Mononuclear cell (primary cell): ENCODE measurements around the gene FOXI1. TPM values are rescaled to one million over a fixed set of nuclear protein-coding genes. Genes with fewer than 3 reads are reported as not detected.
"Not testable (repeated sequence)": the region's sequence is repeated elsewhere in the genome, so short reads cannot be mapped to it uniquely, and the experiment has no call there.

Experiments
- H3K27me3 ChIP-seq: 2 replicates; pipeline ENCODE4 v1.6.0; 2011; ENCODE audit warnings: low read length, control low read depth; ENCODE audit not compliant: insufficient read depth
- H3K4me1 ChIP-seq: 2 replicates; pipeline ENCODE4 v1.5.1; 2011; ENCODE audit warnings: mild to moderate bottlenecking, low read length, control low read depth; ENCODE audit not compliant: insufficient read depth
- H3K4me3 ChIP-seq: 2 replicates; pipeline ENCODE4 v1.5.1; 2011; ENCODE audit warnings: mild to moderate bottlenecking, low read length, moderate library complexity
- H3K9me3 ChIP-seq: 2 replicates; pipeline ENCODE4 v1.5.1; 2011; ENCODE audit warnings: low read depth, mild to moderate bottlenecking, control low read depth, low read length
- total RNA-seq: library from RNA; depleted of rRNA; stranded (reverse); fragments of >200 nt; gene quantifications from one replicate; pipeline ENCODE4 v1.2.3, GENCODE V29; 2012

Gene FOXI1
- total RNA-seq, 1 donor = 0.10 TPM

DNA sequence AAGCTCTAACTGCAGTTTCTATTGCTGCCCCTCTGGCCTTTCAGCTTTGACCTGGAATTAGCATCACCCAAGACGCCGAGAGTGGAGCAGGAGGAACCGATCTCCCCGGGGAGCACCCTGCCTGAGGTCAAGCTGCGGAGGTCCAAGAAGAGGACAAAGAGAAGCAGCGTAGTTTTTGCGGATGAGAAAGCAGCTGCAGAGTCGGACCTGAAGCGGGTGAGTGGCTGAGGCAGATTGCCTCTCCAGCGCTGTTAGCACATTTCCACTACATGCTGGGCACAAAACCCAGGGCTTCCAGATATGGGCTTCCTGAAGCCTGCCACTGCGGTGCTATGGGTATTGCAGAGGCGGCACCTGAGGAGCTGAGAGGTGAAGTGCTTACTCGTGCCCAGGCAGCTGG, 26.8 kb upstream of the FOXI1 start:
- no peak overlapping the region for H3K4me3 ChIP-seq
- H3K4me1 ChIP-seq = no peaks in the 10 kb centered on the region
- H3K27me3 ChIP-seq = no peaks in the 10 kb centered on the region
- no peaks in the 10 kb centered on the region for H3K9me3 ChIP-seq

DNA sequence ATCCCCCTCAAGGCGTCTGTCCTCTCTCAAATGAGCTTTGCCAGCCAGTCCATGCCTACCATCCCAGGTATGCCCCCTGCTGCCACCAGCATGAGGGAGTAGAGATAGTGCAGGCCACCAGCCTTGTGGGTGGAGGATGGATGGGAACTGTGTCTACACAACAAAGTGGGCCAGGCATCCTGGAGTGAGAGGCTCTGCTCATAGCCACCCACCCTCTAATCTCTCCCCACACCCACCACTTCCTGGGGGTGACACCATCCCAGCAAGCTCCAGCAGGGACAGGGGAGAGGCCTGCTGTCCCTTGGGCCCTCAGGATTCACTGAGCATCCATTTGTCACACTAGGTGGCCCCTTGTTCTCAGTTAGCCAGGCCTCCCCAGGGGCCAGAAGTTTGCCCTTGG, 25.5 kb upstream of the FOXI1 start:
- Histone ChIP-seq H3K27me3 (no peaks in the 10 kb centered on the region), H3K9me3 (no peaks in the 10 kb centered on the region), H3K4me3 (no peak overlapping the region), H3K4me1 (no peaks in the 10 kb centered on the region)

DNA sequence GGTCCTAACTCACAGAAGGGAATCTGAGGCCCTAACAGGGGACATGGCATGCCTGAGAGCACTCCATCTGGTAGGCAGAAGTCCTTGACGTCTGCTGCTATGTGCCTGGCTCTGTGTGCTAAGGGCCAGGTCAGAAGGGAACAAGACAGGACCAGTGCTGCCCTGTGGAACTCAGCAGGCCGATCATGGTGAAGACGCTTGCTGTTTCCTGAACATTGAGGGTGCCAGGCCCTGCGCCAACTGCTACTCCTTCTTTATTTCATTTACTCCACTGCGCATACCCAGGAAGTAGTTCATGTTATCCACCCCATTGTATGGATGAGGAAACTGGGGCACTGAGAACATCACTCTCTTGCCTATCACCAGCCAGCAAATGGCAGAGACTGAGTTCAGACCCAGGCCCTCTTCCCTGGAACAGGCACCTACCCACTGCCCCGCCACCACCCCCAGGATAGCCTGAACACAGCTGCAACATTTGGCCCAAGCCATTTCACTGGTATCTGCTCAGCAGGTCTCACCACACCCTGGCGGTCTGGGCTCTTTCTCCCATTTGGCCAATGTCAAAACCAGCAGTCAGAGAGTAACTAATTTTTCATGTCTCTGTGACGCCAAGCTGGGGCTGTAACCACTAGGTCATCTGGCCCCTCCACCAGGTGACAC, 24.8 kb upstream of the FOXI1 start:
- Histone ChIP-seq H3K4me1 (no peaks in the 10 kb centered on the region), H3K27me3 (no peaks in the 10 kb centered on the region), H3K4me3 (no peak overlapping the region), H3K9me3 (no peaks in the 10 kb centered on the region)

DNA sequence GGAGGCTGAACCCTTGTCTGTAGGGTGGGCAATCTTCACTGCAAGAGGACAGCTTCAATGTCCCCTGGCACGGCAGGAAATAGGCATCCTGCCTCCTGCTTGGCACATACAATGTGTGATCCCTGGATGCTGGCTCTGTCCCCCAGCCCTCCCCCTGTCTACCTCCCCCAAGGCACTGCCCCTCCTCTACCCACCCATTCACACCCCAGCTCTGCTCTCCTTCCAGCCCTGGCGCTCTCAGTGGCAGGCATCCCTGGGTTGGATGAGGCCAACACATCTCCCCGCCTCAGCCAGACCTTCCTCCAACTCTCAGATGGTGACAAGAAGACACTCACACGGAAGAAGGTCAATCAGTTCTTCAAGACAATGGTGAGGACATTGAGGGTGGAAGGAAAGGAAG, 24.1 kb upstream of the FOXI1 start:
- no peaks in the 10 kb centered on the region for H3K9me3 ChIP-seq
- H3K4me3 ChIP-seq = no peak overlapping the region
- H3K4me1 ChIP-seq = no peaks in the 10 kb centered on the region
- no peaks in the 10 kb centered on the region for H3K27me3 ChIP-seq

DNA sequence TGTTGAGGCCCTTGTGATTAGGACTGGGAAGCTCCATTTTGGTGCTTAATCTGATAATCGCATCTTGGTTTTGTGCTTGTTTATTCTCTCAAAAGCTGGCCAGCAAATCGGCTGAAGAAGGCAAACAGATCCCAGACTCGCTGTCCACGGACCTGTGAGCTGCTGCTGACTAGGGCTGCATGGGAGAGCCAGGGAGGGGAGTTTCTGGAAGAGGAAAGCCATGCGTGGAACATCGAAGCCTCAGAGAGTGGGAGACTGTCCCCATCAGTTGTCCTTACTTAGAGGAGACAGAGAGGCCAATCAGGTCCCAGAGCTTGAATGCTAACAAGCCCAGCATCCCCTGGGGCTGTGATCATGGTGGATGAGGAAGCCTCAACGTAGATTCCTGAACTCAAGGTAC, 23.0 kb upstream of the FOXI1 start:
- H3K27me3 ChIP-seq = no peaks in the 10 kb centered on the region
- H3K4me1 ChIP-seq = no peaks in the 10 kb centered on the region
- no peaks in the 10 kb centered on the region for H3K9me3 ChIP-seq
- H3K4me3 ChIP-seq = no peak overlapping the region

DNA sequence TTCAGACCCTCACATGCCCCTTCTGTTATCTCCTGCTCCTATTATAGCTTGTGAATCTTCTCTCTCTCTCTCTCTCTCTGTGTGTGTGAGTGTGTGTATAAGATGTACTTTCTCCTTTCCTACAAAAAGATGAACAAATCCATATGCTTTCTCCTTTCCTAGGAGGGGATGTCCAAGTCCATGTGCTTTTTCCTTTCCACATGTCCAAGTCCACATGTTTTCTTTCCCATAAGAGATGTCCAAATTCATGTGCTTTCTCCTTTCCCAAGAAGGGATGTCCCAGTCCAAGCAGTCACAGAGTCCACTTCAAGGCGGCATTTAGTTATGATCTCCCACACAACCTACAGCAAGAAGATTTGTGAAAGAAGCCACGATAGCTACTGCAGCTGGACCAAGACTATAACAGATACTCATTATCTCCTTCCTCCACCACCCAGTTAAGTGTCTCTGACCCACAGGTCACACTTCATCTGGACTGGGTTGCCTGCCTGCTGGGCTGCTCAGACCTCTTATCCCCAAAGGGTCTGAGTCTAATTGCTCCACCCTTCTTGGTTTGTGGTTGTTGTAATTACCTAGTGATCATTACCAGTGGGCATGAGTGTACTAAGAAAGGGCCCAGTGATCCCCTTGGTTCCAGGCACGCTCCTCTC, 18.4 kb upstream of the FOXI1 start:
- H3K4me1 ChIP-seq = no peaks in the 10 kb centered on the region
- H3K27me3 ChIP-seq = no peaks in the 10 kb centered on the region
- no peak overlapping the region for H3K4me3 ChIP-seq
- no peaks in the 10 kb centered on the region for H3K9me3 ChIP-seq

DNA sequence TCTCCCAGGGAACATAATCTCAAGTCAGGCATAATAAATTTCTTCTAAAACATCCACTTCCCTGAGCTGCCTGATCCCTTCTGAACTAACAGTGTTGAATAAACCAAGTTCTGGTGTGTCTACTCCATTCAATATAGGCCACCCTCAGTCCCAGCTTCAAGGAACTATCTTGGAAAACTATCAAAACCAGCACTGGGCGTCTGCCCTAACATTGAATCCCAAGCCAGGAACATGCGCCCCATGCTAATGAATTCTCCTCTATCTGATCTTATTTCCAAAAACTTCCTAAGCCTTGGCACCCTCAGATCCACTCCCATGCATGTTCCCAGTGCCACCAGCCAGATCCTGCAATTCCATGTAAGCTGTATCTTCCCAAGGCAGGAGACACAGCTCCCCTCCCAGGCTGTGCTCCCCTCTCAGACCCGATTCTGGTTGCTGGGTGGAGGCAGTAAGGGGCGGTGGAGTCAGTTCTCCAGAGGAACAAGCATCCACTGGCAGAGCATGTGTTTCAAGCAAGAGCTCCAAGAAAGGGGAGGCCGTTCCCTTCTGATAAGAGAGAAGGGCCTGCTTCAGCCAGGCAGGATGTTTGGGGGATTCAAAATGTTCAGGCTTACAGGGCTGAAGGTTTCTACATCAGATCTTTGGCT, 13.1 kb upstream of the FOXI1 start:
- no peaks in the 10 kb centered on the region for H3K27me3 ChIP-seq
- H3K4me1 ChIP-seq = peaks cover 25% of the 10 kb centered on the region
- H3K9me3 ChIP-seq = no peaks in the 10 kb centered on the region
- H3K4me3 ChIP-seq = no peak overlapping the region

DNA sequence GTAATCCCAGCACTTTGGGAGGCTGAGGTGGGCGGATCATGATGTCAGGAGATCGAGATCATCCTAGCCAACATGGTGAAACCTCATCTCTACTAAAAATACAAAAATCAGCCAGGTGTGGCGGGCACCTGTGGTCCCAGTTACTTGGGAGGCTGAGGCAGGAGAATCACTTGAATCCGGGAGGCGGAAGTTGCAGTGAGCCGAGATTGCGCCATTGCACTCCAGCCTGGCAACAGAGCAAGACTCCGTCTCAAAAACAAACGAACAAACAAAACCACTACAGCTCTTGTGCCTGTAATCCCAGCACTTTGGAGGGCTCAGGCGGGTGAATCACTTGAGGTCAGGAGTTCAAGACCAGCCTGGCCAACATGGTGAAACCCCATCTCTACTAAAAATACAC, 11.4 kb upstream of the FOXI1 start:
- H3K9me3 ChIP-seq, H3K27me3 ChIP-seq, H3K4me3 ChIP-seq: not testable (repeated sequence)
- H3K4me1 ChIP-seq = peaks cover 36% of the 10 kb centered on the region

DNA sequence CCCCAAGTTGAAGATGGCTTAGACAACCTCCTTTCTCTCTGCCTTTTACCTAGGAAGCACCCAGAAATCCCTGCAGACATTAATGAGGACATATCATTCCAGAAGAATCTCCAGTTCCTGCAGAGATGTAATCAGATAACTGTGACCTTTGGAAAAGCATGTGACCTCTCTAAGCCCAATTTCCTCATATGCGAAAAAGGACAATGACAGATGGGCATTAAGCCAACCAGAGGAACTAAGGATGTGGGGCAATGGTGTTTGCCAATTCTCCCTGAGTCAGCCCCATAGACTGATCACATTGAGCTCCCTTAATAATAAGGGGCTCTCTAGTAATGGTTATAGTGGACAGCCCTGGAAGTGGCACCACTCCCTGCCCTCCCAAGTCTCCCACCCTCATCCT, 10.1 kb upstream of the FOXI1 start:
- no peak overlapping the region for H3K4me3 ChIP-seq
- H3K9me3 ChIP-seq = no peaks in the 10 kb centered on the region

DNA sequence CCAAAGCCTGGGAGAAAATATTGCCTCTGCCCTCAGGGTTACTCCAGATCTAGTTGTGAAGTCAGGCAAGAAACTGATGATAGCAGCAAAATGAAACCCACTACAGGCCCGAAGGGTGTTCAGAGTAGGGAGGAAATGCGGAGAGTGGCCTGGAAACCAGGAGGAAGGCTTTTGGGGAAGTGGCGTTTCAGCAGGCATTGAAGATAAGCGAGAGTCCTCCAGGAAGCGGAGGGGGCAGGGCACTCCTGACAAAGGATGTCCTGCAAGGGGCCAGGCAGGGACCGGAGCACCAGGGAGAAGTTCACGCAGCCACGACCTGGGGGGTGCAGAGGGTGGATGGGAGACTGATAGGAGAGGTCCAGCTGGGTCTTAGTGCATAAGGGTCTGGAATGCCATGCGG, 7.8 kb upstream of the FOXI1 start:
- Histone ChIP-seq H3K27me3 (no peaks in the 10 kb centered on the region), H3K4me3 (no peak overlapping the region), H3K4me1 (peaks cover 36% of the 10 kb centered on the region), H3K9me3 (no peaks in the 10 kb centered on the region)

More for the DNA sequence above, 10.1 kb upstream of the FOXI1 start:
- peaks cover 36% of the 10 kb centered on the region for H3K4me1 ChIP-seq
- H3K27me3 ChIP-seq = no peaks in the 10 kb centered on the region

DNA sequence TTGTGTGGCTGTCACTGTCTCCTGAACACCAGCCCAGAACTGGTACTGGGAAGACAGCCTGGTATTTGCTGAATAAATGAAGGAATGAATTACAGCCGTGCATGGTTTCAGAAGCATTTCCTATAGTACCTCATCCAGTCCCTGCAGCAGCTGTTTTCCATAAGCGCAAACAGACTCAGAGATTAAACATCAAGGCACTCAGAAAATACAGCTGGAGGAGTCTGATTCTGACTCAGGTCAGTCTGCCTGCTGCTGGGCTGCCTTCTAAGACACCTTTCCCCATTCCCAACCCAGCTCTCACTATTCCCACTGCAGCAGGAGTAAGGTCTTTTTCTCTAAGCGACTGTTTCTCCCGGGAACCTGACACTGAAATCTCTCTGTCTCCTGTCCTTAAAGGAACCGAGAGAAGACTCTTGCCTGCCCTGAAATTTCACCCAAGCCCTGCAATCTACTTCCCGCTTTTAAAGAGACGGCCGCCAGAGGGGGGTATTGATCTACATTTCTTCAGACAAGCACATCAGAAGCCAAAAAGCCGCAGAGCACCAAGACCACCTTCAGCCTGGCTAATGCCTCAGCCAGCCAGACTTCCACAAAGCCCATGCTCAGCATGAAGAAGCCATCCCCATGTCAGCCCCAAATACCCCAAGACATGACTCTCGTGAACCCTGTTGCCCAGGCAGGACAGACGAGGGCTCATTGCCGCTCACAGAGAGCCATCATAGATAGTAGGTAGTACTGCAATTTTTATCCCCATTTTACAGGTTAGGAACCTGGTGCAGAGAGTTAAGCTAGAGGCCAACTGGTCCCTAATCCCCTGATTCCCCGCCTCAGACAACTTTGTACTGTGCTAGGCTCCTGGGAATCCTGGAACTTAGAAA, 5.4 kb upstream of the FOXI1 start:
- H3K27me3 ChIP-seq = no peaks in the 10 kb centered on the region
- no peaks in the 10 kb centered on the region for H3K9me3 ChIP-seq
- H3K4me1 ChIP-seq = peaks cover 30% of the 10 kb centered on the region
- no peak overlapping the region for H3K4me3 ChIP-seq

DNA sequence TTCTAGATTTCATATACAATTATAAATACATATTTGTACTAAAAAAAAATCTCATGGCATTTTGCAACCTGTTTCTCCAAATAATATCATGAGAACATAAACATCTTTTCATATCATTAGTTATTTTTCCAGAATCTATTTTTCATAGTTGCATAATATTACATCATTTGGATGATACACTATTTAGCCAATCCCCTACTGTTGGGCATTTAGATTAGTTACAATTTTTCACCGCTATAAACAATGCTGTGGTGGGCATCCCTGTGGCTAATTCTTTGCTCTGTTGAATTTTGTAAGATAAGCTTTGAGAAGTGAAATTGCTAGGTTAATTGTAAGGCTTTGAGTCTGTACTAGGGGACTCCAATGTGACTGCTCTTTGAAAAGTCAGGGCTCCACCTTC, 2.2 kb upstream of the FOXI1 start:
- H3K4me3 ChIP-seq = no peak overlapping the region
- H3K4me1 ChIP-seq = peaks cover 2% of the 10 kb centered on the region
- no peaks in the 10 kb centered on the region for H3K27me3 ChIP-seq
- no peaks in the 10 kb centered on the region for H3K9me3 ChIP-seq

DNA sequence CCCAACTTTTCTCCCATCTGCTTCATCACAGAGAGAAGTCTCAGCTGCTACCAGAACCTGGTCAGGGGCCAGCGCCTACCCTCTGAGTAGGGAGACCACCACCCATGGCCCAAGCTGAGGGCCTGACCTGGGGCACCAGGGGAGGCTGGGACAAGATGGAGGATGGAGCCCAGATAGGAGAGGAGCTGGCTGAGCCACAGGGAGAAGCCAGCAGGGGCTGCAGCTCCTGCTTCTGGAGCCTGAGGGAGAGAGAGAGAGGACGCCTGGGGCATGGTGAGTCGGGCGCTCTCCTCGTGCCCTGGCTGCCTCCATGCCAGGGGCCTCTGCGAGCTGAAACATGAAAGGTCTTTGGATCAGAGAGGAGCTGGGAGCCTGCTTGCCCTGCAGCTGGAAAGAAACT, 1.4 kb upstream of the FOXI1 start:
- no peaks in the 10 kb centered on the region for H3K4me1 ChIP-seq
- no peak overlapping the region for H3K4me3 ChIP-seq
- H3K27me3 ChIP-seq = no peaks in the 10 kb centered on the region
- no peaks in the 10 kb centered on the region for H3K9me3 ChIP-seq

DNA sequence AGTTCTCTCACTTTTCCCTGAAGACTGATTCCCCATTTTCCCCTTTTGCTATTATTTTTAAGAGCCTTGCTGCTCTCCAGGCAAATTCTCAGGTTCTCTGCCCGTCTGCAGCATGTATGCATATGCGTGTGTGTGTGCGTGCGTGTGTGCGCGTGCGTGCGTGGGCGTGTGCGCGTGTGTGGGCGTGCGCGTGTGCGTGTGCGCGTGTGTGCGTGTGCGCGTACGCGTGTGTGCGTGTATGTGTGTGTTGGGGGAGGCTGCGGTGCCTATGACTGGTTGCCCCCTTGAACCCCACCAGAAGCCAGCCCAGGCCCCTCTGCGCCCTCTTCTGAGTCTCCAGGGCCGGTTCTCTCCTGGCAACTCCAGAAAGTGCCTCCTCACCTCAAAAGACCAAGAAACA, 987 bp upstream of the FOXI1 start:
- H3K27me3 ChIP-seq = no peaks in the 10 kb centered on the region
- H3K4me1 ChIP-seq = no peaks in the 10 kb centered on the region
- no peak overlapping the region for H3K4me3 ChIP-seq

DNA sequence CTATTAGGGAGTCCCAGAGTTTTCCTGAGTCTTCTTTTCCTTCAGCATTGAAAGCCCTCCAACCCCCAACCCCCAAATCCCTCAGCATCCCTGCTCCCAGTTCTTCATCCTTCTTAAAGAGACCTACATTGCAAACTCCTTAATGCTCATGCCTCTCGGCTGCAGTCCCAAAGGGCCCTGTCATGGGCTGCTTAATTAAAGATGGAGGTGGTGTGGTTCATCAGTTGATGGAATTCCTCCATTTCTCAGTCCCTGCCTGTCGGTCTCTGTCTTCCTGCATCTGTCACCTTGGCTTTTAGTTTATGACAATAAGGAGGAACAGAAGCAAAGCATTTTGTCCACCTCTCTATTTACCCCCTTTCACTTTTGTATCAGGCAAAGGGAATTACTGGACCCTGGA, 2.0 kb downstream of the FOXI1 start:
- H3K27me3 ChIP-seq = no peaks in the 10 kb centered on the region
- no peaks in the 10 kb centered on the region for H3K9me3 ChIP-seq
- H3K4me1 ChIP-seq = peaks cover 16% of the 10 kb centered on the region
- H3K4me3 ChIP-seq = no peak overlapping the region

More for the DNA sequence above, 987 bp upstream of the FOXI1 start:
- no peaks in the 10 kb centered on the region for H3K9me3 ChIP-seq
